CD4-positive, CD25-positive, alpha-beta regulatory T cell (primary cell): Measurements from ENCODE around the gene DMAP1. TPM values are rescaled to one million over a fixed set of nuclear protein-coding genes. Genes with fewer than 3 reads are reported as not detected.

Source experiments
- ATAC-seq, 2 donors: fragments of 150-1000 bp; cut with Tn5 transposase; one replicate each; pipeline ENCODE4 v1.10.0; 2021; ENCODE audit warnings: low read depth in 2 of 2, moderate number of reproducible peaks in 2 of 2, moderate library complexity in 1 of 2
- DNase-seq, 3 donors: peaks; one replicate each; pipeline versions ENCODE4 v3.0.0 to v3.0.0-alpha.2; 2012 to 2022; ENCODE audit warnings: mixed read lengths in 1 of 3
- H3K27ac ChIP-seq: one replicate; pipeline ENCODE4 v1.7.0; 2013; ENCODE audit warnings: mild to moderate bottlenecking, low read length; ENCODE audit not compliant: insufficient read depth, poor library complexity, severe bottlenecking
- H3K27me3 ChIP-seq: one replicate; pipeline ENCODE4 v1.7.0; 2013; ENCODE audit warnings: low read length; ENCODE audit not compliant: control insufficient read depth, insufficient read depth
- H3K36me3 ChIP-seq: one replicate; pipeline ENCODE4 v1.7.0; 2013; ENCODE audit warnings: mild to moderate bottlenecking, low read length, moderate library complexity; ENCODE audit not compliant: control insufficient read depth, insufficient read depth
- H3K4me1 ChIP-seq: 2 replicates; pipeline ENCODE4 v1.7.0; 2013; ENCODE audit warnings: mild to moderate bottlenecking, low read length; ENCODE audit not compliant: insufficient read depth, control insufficient read depth, poor library complexity, severe bottlenecking
- H3K4me3 ChIP-seq: one replicate; pipeline ENCODE4 v1.7.0; 2013; ENCODE audit warnings: low read depth, mild to moderate bottlenecking, low read length, moderate library complexity
- H3K9me3 ChIP-seq, 2 experiments: 1 replicate in 1 of 2; 2 replicates in 1 of 2; pipeline ENCODE4 v1.7.0; 2013; ENCODE audit warnings: low read length in 2 of 2, mild to moderate bottlenecking in 1 of 2, moderate library complexity in 1 of 2; ENCODE audit not compliant: control insufficient read depth in 2 of 2
- H3K27ac Mint-ChIP-seq, 3 donors: one replicate each; pipeline ENCODE4 v1.8.0; 2020 to 2022; ENCODE audit warnings: mild to moderate bottlenecking in 3 of 3, mixed read lengths in 3 of 3, moderate library complexity in 2 of 3
- H3K27me3 Mint-ChIP-seq: one replicate; pipeline ENCODE4 v1.8.0; 2022; ENCODE audit warnings: mild to moderate bottlenecking, mixed read lengths
- H3K36me3 Mint-ChIP-seq: one replicate; pipeline ENCODE4 v1.8.0; 2020; ENCODE audit warnings: mixed read lengths
- H3K4me1 Mint-ChIP-seq, 4 donors: one replicate each; pipeline ENCODE4 v1.8.0; 2020 to 2022; ENCODE audit warnings: mixed read lengths in 4 of 4, mild to moderate bottlenecking in 1 of 4
- H3K4me3 Mint-ChIP-seq, 4 donors: one replicate each; pipeline ENCODE4 v1.8.0; 2020 to 2022; ENCODE audit warnings: mild to moderate bottlenecking in 4 of 4, mixed read lengths in 4 of 4, moderate library complexity in 3 of 4
- H3K9me3 Mint-ChIP-seq, 7 donors: one replicate each; pipeline ENCODE4 v1.8.0; 2020 to 2022; ENCODE audit warnings: mixed read lengths in 7 of 7, mild to moderate bottlenecking in 3 of 7, moderate library complexity in 2 of 7
- polyA plus RNA-seq, 4 donors: library from polyadenylated mRNA; unstranded; fragments of 300-500 nt; fragmentation: Illumina TruSeq; gene quantifications; one replicate each; pipeline ENCODE4 v1.2.3, GENCODE V29; 2021
- total RNA-seq: library from RNA; stranded (reverse); gene quantifications from one replicate; pipeline ENCODE4 v1.2.3, GENCODE V29; 2022

Gene DMAP1
- total and polyA plus RNA-seq, 5 donors from 2014 or later: 33.5 to 54.9 (median 39.8) TPM

DNA sequence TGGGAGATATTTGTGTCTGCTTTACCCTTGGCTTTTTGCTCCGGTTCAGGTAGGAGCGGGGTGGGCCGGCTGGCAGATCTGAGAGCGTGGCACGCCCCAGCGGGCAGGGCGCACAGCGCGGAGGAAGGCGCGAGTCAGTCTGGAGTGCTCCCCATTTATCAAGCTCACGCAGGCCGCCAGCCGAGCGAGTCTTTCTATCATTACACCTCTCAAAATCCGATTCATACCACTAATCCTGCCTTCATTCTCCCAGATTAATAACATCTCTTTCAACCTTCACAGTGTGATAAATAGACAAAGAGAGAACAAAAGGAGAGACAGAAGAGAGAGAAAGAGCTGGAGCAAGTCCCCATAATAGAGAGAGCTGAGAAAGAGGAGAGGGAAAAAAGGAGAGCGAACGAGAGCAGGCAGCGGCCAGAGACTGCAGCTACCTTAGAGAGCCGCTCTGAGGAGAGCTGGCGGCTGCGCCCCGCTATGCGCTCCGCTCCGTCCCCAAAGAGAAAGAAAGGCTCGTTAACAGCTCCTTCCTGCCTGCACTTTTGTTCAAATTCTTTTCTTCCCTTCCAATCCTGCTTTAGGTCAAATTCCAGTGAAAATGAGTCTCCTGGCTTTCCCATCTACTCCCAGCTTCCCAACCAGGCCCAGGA lies 48.0 kb downstream of the DMAP1 start:
- H3K4me3 ChIP-seq: no peak overlapping the region
- H3K27me3 ChIP-seq: no peaks in the 10 kb centered on the region
- Mint-ChIP-seq H3K9me3 (no peaks in the 10 kb centered on the region), H3K4me3 (no peak overlapping the region), H3K27ac (peak overlapping the region; percentile 5 to 52 (median 14)), H3K4me1 (peaks cover 6 to 42% (median 11%) of the 10 kb centered on the region in 4 donors), H3K36me3 (peaks cover 17% of the 10 kb centered on the region), H3K27me3 (no peaks in the 10 kb centered on the region)
- DNase-seq (no peak), ATAC-seq (no peak)
- no peaks in the 10 kb centered on the region for H3K4me1 ChIP-seq
- H3K27ac ChIP-seq: no peak overlapping the region
- no peaks in the 10 kb centered on the region for H3K36me3 ChIP-seq
- H3K9me3 ChIP-seq: no peaks in the 10 kb centered on the region

DNA sequence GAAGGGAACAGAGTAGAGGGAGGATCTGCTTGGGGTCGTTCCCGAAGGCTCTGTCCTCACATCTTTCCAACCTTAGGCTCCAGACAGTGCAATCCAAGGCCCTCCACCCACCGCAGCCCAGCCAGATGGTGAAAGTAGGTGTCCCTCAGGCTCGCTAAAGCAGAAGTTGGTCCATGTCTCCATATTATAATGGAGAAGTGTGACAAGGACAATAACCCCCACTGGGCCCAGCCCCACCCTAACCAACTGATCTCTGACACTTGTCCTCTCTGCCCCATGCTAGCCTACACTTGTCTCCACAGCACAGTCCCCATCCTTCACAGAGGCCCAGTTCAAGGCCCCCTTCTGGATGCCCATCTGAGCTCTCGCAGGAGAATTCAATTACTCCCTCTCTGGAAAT lies 48.7 kb downstream of the DMAP1 start:
- peaks cover 6 to 42% (median 12%) of the 10 kb centered on the region in 4 donors for H3K4me1 Mint-ChIP-seq
- no peaks in the 10 kb centered on the region for H3K36me3 ChIP-seq
- H3K27ac ChIP-seq: no peak overlapping the region
- H3K27me3 ChIP-seq: no peaks in the 10 kb centered on the region
- no peaks in the 10 kb centered on the region for H3K9me3 ChIP-seq
- H3K4me1 ChIP-seq: no peaks in the 10 kb centered on the region
- H3K27me3 Mint-ChIP-seq: no peaks in the 10 kb centered on the region
- no peak overlapping the region for H3K4me3 Mint-ChIP-seq
- peak overlapping the region in 2 of 3 donors; percentile 14 to 43 for H3K27ac Mint-ChIP-seq
- no peak for DNase-seq
- peaks cover 16% of the 10 kb centered on the region for H3K36me3 Mint-ChIP-seq
- H3K9me3 Mint-ChIP-seq: no peaks in the 10 kb centered on the region
- ATAC-seq: no peak
- no peak overlapping the region for H3K4me3 ChIP-seq

DNA sequence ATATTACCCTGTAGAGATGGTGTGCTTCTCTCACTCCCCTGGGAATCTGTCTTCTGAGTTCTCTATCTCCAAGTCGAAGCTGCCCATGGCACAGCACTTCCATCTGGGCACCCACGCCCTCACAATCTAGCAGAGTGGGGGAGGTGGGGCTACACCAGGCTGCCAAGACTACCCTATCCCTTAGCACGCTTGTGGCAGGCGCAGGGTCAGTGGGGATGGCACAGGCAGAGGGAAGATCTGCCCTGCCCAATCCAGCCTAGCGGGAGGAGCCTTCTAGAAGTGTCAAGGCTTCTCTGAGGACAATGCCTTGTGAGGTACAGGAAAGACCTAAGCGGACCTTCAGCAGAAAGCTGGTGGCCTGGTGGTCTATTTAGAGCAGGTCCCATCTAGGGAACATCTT lies 49.1 kb downstream of the DMAP1 start:
- peaks cover 6 to 42% (median 12%) of the 10 kb centered on the region in 4 donors for H3K4me1 Mint-ChIP-seq
- no peaks in the 10 kb centered on the region for H3K27me3 ChIP-seq
- H3K36me3 Mint-ChIP-seq: peaks cover 14% of the 10 kb centered on the region
- no peaks in the 10 kb centered on the region for H3K9me3 Mint-ChIP-seq
- no peaks in the 10 kb centered on the region for H3K27me3 Mint-ChIP-seq
- no peaks in the 10 kb centered on the region for H3K36me3 ChIP-seq
- peak overlapping the region in 2 of 3 donors; percentile 43 to 67 for H3K27ac Mint-ChIP-seq
- H3K4me1 ChIP-seq: no peaks in the 10 kb centered on the region
- ATAC-seq (no peak), DNase-seq (no peak)
- no peaks in the 10 kb centered on the region for H3K9me3 ChIP-seq
- no peak overlapping the region for H3K4me3 Mint-ChIP-seq
- no peak overlapping the region for H3K27ac ChIP-seq
- H3K4me3 ChIP-seq: no peak overlapping the region

DNA sequence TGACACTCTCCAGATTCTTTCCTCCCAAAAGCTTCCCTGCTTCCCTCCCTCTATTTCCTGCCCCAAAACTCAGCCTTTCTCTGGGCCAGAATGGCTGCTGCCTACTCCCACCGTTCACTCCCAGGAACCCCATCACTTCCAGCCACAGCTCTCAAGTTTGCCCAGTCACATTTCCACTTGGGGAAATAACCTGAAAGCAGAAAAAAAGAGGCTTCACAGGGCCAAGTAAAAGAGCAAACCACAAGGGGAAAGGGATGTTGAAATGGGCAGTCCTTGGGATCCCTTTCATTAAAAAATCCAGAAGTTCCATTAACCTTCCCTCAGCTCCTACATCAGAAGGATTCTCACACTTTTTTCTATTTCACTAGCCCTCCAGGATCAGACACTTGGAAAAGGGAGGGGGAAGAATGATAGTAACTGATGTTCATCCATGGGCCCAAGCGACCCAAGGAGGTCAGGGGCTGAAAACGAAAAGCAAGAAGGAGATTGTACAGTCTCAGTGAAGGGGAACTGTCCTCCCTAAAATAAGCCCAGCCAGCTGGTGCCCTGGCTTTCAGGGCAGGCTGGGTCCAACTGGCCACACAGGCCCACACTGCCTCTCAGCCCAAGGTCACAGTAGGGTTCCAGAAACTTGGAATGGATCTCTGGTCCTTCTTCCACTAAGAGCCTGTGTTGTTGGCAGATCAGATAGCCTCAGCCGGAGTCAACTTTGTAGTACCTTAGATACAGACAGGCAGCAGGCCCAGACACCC lies 49.7 kb downstream of the DMAP1 start:
- peak overlapping the region in 1 of 4 donors; percentile 21 for H3K4me3 Mint-ChIP-seq
- H3K27me3 Mint-ChIP-seq: no peaks in the 10 kb centered on the region
- Histone ChIP-seq H3K27me3 (no peaks in the 10 kb centered on the region), H3K4me3 (no peak overlapping the region), H3K36me3 (no peaks in the 10 kb centered on the region), H3K9me3 (no peaks in the 10 kb centered on the region), H3K4me1 (no peaks in the 10 kb centered on the region), H3K27ac (no peak overlapping the region)
- peaks cover 14% of the 10 kb centered on the region for H3K36me3 Mint-ChIP-seq
- H3K27ac Mint-ChIP-seq: peak overlapping the region in 2 of 3 donors; percentile 67 to 84
- ATAC-seq (no peak), DNase-seq (no peak)
- peaks cover 6 to 44% (median 12%) of the 10 kb centered on the region in 4 donors for H3K4me1 Mint-ChIP-seq
- no peaks in the 10 kb centered on the region for H3K9me3 Mint-ChIP-seq

DNA sequence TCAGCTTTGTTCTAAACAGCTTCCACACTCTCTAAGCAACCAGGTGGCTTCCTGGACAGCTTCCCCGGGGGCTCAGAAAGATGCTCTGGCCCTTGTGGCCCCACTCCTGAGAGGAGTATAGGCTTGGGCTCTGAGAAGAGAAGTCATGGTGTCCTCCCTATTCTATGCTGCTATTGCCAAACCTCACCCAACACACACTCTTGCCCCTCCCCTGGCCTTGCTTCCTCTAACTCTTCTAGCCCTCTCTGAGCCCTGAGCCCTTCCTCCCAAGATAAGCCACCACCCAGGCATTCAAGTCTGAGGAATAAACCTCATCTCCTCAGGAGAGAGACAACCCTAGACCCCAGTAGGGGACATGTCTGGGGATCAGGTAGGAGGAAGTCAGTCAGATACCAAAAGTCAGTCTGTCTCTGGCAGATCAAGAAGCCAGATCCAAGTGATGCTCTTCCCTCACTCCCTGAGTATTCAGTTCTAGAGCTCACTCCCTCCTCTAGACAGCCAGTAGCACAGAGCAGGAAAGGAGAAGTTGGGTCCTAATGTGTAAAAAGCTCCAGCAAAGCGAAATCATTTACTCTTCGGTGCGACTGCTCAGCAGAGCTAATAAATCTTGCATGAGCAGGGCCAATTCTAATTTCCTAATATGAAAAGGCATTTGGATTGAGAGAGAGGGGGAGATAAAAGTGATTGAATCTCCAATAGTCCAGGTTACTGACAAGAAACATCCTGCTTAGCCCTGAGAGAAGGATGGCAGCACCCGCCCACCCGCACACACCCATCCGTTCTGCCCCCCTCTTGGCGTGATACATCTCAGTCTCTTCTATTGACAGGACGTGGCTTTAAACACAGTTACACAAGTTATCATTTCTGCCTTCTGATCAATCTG lies 50.5 kb downstream of the DMAP1 start:
- Histone ChIP-seq H3K27me3 (no peaks in the 10 kb centered on the region), H3K4me1 (no peaks in the 10 kb centered on the region), H3K36me3 (no peaks in the 10 kb centered on the region), H3K9me3 (no peaks in the 10 kb centered on the region), H3K4me3 (no peak overlapping the region), H3K27ac (no peak overlapping the region)
- Mint-ChIP-seq H3K27me3 (no peaks in the 10 kb centered on the region), H3K4me3 (peak overlapping the region in 1 of 4 donors; percentile 13), H3K4me1 (peaks cover 6 to 46% (median 14%) of the 10 kb centered on the region in 4 donors), H3K36me3 (peaks cover 10% of the 10 kb centered on the region), H3K9me3 (no peaks in the 10 kb centered on the region), H3K27ac (peak overlapping the region in 2 of 3 donors; percentile 61 to 84)
- peak in 1 of 3 donors; percentile 76 for DNase-seq
- ATAC-seq: peak in 1 of 2 donors; percentile 45

DNA sequence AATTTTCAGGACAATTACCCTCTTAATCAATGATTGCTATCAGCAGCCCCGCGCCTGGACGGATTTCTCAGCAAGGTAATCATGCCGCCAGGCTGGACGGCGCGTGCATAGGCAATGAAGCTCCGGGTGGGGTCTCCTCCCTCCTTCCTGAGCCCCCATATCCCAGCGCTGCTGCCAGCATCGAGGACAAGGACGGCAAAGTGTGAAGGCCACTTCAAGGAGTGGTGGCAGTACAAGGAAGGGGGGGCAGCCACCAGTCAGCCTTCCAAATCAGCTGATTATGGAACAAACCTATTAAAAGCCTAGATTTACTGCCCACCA lies 51.1 kb downstream of the DMAP1 start:
- ATAC-seq: no peak
- no peak overlapping the region for H3K27ac ChIP-seq

DNA sequence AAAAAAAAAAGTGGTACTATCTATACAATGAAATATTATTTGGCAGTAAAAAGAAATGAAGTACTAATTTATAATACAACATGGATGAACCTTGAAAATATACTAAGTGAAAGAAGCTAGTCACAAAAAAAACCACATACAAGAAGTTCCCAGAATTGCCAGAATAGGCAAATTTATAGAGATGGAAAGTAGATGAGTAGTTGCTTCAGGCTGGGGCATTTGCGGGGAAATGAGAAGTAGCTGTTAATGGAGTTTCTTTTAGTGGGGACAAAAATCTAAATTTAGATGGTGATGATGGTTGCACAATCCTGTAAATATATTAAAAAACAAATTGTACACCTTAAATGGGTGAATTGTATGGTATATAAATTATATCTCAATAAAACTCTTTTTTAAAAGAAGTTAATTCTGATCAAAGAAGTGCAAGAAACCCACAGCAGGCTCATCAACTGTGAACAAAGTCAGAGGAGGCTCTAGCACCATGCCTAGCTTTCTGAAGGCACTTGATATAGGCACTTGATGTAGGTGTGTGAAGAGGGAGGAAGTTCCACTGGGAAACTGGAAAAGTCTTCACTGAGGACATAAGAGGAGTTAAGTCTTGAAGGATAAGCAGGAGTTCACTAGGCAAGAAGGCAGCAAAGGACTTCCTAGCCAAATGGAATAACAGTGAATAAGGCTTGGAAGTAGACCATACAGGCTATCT lies 52.5 kb downstream of the DMAP1 start:
- no peaks in the 10 kb centered on the region for H3K36me3 ChIP-seq
- H3K4me1 ChIP-seq: no peaks in the 10 kb centered on the region
- Mint-ChIP-seq H3K9me3 (no peaks in the 10 kb centered on the region), H3K4me3 (no peak overlapping the region), H3K27me3 (no peaks in the 10 kb centered on the region), H3K4me1 (peaks cover 6 to 48% (median 15%) of the 10 kb centered on the region in 4 donors), H3K27ac (no peak overlapping the region), H3K36me3 (peaks cover 15% of the 10 kb centered on the region)
- no peak overlapping the region for H3K27ac ChIP-seq
- ATAC-seq (no peak), DNase-seq (no peak)
- H3K9me3 ChIP-seq: no peaks in the 10 kb centered on the region
- no peaks in the 10 kb centered on the region for H3K27me3 ChIP-seq
- no peak overlapping the region for H3K4me3 ChIP-seq

More for the DNA sequence above, 51.1 kb downstream of the DMAP1 start:
- Histone ChIP-seq H3K36me3 (no peaks in the 10 kb centered on the region), H3K27me3 (no peaks in the 10 kb centered on the region), H3K9me3 (no peaks in the 10 kb centered on the region), H3K4me1 (no peaks in the 10 kb centered on the region), H3K4me3 (no peak overlapping the region)
- DNase-seq: no peak
- Mint-ChIP-seq H3K27ac (peak overlapping the region in 2 of 3 donors; percentile 61 to 80), H3K4me3 (no peak overlapping the region), H3K27me3 (no peaks in the 10 kb centered on the region), H3K36me3 (peaks cover 12% of the 10 kb centered on the region), H3K9me3 (no peaks in the 10 kb centered on the region), H3K4me1 (peaks cover 6 to 46% (median 16%) of the 10 kb centered on the region in 4 donors)
